GM10248 (cell line): ENCODE data around the gene C20orf204.
A peak's percentile ranks its signal among the peaks of the same experiment; 100 is the strongest.

ENCODE experiments used
- CTCF ChIA-PET: fragments of 300-600 bp; sonication (Branson Sonifier 250); formaldehyde crosslinking; extraction: SDS; loops from one replicate; lab custom pipeline; 2021; ENCODE audit warnings: antibody characterized with exemption; lab: Yijun Ruan, JAX
- POLR2A ChIA-PET: fragments of 350-650 bp; sonication (Branson Sonifier 250); formaldehyde crosslinking; extraction: SDS; loops from one replicate; lab custom pipeline; 2020; ENCODE audit warnings: antibody characterized with exemption; lab: Yijun Ruan, JAX
- DNase-seq: peaks from one replicate; pipeline ENCODE4 v3.0.0; 2012; ENCODE audit errors: extremely low spot score
- TF ChIP-seq, protein P1 (sequence below): IDR thresholded peaks from 2 replicates; pipeline ENCODE4 v1.5.1; 2012; ENCODE audit warnings: mild to moderate bottlenecking, low read depth; ENCODE audit errors: extremely low read depth, missing control alignments, control extremely low read depth

The C20orf204 gene

DNA sequence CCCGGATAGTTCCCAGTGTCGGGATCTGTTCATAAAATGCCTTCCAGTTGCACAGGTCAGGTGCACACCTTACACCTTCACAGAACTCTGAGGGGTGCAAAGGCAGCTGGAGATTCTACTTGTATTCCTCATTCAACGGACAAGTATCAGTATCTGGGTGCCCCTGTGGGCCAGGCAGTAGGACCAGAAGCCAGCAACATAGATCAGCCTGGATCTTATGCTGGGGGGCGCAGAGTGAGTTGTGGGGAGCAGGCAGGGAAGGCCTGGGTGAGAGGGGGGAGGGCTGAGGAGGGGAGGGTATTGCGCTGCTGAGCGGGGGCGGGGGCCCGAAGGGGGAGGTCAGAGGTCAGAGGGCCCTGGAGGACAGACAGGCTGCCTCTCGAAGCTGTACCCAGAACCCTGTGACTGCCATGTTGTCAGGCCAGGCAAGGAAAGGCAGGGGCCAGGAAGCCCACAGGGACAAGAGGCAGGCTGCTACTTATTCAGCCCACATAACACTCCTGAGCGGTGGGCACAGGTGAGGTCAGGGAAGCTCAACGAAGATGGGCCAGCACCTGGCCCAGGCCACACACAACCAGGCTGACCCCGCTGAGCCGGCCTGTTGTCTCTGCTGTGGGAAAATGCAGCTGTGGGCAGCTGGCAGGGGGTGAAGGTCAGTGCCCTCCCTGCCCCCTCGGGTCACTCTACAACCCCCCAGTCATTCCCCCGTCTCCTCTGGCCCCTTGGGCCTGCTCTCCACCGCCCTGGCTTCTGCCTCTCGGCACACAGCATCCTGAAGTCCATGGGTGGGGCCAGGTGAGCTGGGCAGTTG is 45.0 kb downstream of the C20orf204 start:
- no peak for DNase-seq
- POLR2A ChIA-PET, result no interaction called here
- CTCF ChIA-PET, result interaction anchor here (1.1 to 3.7 kb wide), 6 partner anchors 22 to 100 kb away, joined by 3 to 24 read pairs (median 6); partner anchors contain the start of gene PRPF6
- TF ChIP-seq, protein P1, sequence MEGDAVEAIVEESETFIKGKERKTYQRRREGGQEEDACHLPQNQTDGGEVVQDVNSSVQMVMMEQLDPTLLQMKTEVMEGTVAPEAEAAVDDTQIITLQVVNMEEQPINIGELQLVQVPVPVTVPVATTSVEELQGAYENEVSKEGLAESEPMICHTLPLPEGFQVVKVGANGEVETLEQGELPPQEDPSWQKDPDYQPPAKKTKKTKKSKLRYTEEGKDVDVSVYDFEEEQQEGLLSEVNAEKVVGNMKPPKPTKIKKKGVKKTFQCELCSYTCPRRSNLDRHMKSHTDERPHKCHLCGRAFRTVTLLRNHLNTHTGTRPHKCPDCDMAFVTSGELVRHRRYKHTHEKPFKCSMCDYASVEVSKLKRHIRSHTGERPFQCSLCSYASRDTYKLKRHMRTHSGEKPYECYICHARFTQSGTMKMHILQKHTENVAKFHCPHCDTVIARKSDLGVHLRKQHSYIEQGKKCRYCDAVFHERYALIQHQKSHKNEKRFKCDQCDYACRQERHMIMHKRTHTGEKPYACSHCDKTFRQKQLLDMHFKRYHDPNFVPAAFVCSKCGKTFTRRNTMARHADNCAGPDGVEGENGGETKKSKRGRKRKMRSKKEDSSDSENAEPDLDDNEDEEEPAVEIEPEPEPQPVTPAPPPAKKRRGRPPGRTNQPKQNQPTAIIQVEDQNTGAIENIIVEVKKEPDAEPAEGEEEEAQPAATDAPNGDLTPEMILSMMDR, result no peak

DNA sequence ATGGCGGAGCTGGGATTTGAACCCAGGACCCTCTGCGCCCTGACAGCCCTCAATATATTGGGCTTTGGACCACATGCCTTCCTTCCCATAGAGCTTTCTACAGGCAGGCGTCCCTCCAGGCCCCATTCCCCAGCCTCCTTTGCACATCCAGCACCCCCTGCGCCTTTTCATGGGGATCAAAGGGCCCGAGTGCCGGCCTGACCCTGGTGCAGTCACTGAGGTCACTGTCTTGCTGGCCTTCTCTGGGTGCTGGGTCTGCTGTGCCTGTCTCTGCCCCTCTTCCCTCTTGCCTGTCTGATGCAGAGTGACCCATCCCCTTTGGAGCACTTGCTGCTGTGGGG is 45.6 kb downstream of the C20orf204 start:
- CTCF ChIA-PET, result interaction anchor here (1.1 to 3.7 kb wide), 5 partner anchors 21 to 101 kb away, joined by 3 to 24 read pairs (median 5); partner anchors contain the start of gene PRPF6
- POLR2A ChIA-PET, result no interaction called here
- no peak for DNase-seq
- TF ChIP-seq, protein P1, result no peak

DNA sequence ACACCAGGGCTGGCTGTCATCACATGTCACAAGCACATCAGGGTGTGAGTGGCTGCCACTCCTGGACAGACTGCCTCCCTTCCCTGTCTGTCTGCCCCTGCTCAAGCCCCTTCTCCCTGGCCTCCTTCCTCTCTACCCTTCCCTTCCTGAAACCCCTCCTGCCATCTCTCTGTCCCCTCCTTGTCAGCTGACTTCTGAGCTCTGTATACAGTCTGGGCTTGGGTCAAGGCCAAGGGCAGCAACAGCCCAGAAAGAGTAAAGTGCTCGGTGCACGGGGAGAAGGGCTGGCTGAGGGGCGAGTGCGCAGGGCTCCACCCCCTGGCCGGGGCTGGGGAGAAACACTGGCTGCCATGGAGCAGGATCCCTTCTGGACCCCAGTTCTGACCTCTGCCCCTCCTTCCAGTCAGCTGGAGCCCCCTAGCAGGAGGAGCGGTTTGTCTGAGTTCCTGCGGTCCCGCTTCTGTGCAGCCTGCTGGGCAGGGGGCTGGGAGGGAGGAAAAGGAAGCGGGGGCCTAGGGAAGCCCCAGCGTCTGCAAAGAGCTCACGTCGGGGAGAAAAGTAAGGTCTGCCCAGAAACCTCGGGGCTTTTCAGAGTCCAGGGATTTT is 46.2 kb downstream of the C20orf204 start:
- DNase-seq, result no peak
- ChIA-PET CTCF (interaction anchor here (1.6 to 3.7 kb wide), 7 partner anchors 12 to 68 kb away, joined by 5 to 24 read pairs (median 7); no protein-coding TSS in a partner anchor), POLR2A (no interaction called here)
- TF ChIP-seq, protein P1, result no peak

DNA sequence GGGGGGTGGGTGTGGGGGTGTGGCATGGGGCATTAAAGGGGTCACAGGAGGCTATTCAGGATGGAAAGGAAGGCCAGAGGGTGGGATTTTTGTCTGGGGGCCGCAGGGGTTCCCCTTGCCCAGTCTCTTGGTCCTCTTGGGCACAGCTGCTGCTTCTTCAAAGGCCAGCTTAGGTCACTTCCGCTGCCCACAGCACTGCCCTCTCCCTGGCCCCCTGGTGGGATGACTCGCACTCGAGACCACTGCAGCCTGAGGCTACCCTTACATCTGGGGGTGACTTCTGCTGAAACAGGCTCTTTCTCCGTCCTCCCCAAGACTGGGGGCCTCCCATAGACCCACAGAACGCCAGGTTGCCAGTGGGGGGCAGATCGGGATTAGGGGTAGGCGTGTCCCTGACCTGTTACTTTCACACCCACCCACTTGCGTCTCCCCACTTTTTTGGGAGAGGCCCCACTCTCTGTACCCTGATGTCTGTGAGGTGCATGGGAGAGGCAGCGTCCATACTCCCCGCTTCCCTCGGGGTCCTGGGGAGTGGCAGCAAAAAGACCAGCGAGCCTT is 46.9 kb downstream of the C20orf204 start:
- POLR2A ChIA-PET, result interaction anchor here (0.5 kb wide), 1 partner anchor 573 kb away, joined by 5 read pairs; no protein-coding TSS in a partner anchor
- CTCF ChIA-PET, result interaction anchor here (1.0 to 2.2 kb wide), 11 partner anchors 13 to 103 kb away, joined by 3 to 13 read pairs (median 6); partner anchors contain the start of gene PRPF6
- no peak for DNase-seq
- TF ChIP-seq, protein P1, result no peak

DNA sequence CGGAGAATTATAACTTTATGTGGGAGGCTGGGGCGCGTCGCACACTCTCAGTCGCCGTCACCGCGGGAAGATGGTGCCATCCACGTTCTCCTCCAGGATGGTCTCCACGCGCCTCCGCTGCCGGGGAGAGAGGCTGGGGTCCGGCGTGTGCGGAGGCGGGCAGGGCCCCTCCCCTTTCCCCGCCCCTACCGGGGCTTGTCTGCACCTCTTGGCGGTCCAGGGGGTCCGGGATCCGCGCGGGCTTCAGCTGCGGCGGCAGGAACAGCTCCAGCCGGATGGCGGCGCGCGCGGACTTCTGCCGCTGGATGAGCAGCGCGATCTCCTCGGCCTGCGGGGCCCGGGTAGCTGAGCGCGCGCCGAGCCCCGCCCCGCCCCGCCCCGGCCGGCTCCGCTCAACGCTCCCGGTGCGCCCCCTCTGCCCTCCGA is 47.4 kb downstream of the C20orf204 start:
- TF ChIP-seq, protein P1, result peak; percentile 88
- POLR2A ChIA-PET, result interaction anchor here (0.5 kb wide), 1 partner anchor 574 kb away, joined by 5 read pairs; no protein-coding TSS in a partner anchor
- CTCF ChIA-PET, result interaction anchor here (0.7 to 2.2 kb wide), 13 partner anchors 13 to 103 kb away, joined by 3 to 13 read pairs (median 6); partner anchors contain the start of gene PRPF6
- DNase-seq, result peak; percentile 79
